ENCODE measurements around the gene USP34. TPM values are rescaled to one million over a fixed set of nuclear protein-coding genes. Genes with fewer than 3 reads are reported as not detected.

USP34 gene
- total and polyA plus RNA-seq, 2 of the 4 experiments (the other 2 are of a cell fraction): 34.7 to 128 TPM

GRCh38 chr2:61493523-61493942 is 22.6 kb upstream of the USP34 start:
- Histone ChIP-seq H4K91ac (ENCODE audit: insufficient read depth, low read depth, low read length) (no peak overlapping the region), H2BK5ac (ENCODE audit: low read depth, low read length, poor library complexity, severe bottlenecking) (peak overlapping the region; percentile 3), H3K9ac (ENCODE audit: low read depth, low read length) (no peak overlapping the region), H4K5ac (ENCODE audit: low read depth, low read length) (no peak overlapping the region), H2AFZ (replicated peaks; ENCODE audit: low read length, poor library complexity) (no peak overlapping the region), H3K4ac (ENCODE audit: low read depth, low read length) (no peak overlapping the region), H3K27ac (ENCODE audit: insufficient read depth, low read length) (no peak overlapping the region), H4K20me1 (ENCODE audit: insufficient read depth, low read length) (peaks cover 17% of the 10 kb centered on the region), H2BK20ac (ENCODE audit: low read depth, low read length) (no peak overlapping the region), H2BK15ac (ENCODE audit: low read depth, low read length) (no peak overlapping the region), H3K56ac (ENCODE audit: extremely low read depth, insufficient read depth, low read length) (no peak overlapping the region), H4K8ac (ENCODE audit: low read depth in 2 of 2, low read length in 2 of 2) (no peak overlapping the region), H2AK5ac (ENCODE audit: low read depth, low read length) (no peak overlapping the region), H3K4me3 (ENCODE audit: insufficient read depth, low read depth, low read length) (no peak overlapping the region), H3K9me3 (ENCODE audit: control insufficient read depth, insufficient read depth, low read length) (no peaks in the 10 kb centered on the region), H2BK120ac (ENCODE audit: low read depth, low read length) (no peak overlapping the region), H3K9me1 (ENCODE audit: insufficient read depth, low read length) (no peaks in the 10 kb centered on the region), H2AK9ac (replicated peaks; ENCODE audit: low read depth, low read length, poor library complexity) (no peak overlapping the region), H3K4me1 (ENCODE audit: control insufficient read depth, insufficient read depth, low read length) (peaks cover 9% of the 10 kb centered on the region), H3K27me3 (ENCODE audit: control insufficient read depth, insufficient read depth, low read length) (no peaks in the 10 kb centered on the region), H3K36me3 (ENCODE audit: control insufficient read depth, insufficient read depth, low read length) (peaks cover 50% of the 10 kb centered on the region), H3K4me2 (ENCODE audit: low read depth, low read length) (no peak overlapping the region), H3K14ac (replicated peaks; ENCODE audit: low read depth, low read length) (no peak overlapping the region), H3K79me1 (ENCODE audit: low read depth in 1 of 2, low read length in 2 of 2) (peaks cover 16 to 59% of the 10 kb centered on the region in 2 experiments), H3K23ac (ENCODE audit: low read depth, low read length) (no peak overlapping the region), H3K18ac (ENCODE audit: low read depth, low read length) (no peak overlapping the region)
- TF ChIP-seq MAZ (IDR thresholded peaks at IDR 0.05; ENCODE audit: borderline replicate concordance, low read depth, low read length) (no peak), BHLHE40 (IDR thresholded peaks at IDR 0.05; ENCODE audit: low read depth, low read length) (no peak), SMC3 (IDR thresholded peaks at IDR 0.05; ENCODE audit: low read depth, low read length) (no peak), MAFK (IDR thresholded peaks at IDR 0.05; ENCODE audit: low read depth, low read length) (no peak), MXI1 (IDR thresholded peaks at IDR 0.05; ENCODE audit: borderline replicate concordance, low read depth, low read length) (no peak), CHD1 (IDR thresholded peaks at IDR 0.05; ENCODE audit: low read depth, low read length) (no peak), CTCF (conservative IDR thresholded peaks at IDR 0.05; ENCODE audit: low read depth, low read length) (no peak), RAD21 (IDR thresholded peaks at IDR 0.05; ENCODE audit: low read length) (no peak), POLR2A (IDR thresholded peaks at IDR 0.05; ENCODE audit: low read depth, low read length) (no peak), RFX5 (IDR thresholded peaks at IDR 0.05; ENCODE audit: low read depth, low read length) (no peak), FOS (IDR thresholded peaks at IDR 0.05; ENCODE audit: low read depth, low read length) (no peak), RCOR1 (IDR thresholded peaks at IDR 0.05; ENCODE audit: insufficient replicate concordance, low read length) (no peak), NFE2L2 (IDR thresholded peaks at IDR 0.05; ENCODE audit: low read depth, low read length) (no peak), USF2 (IDR thresholded peaks at IDR 0.05; ENCODE audit: low read depth, low read length) (no peak), CEBPB (IDR thresholded peaks at IDR 0.05; ENCODE audit: low read depth, low read length) (no peak), ELK1 (IDR thresholded peaks at IDR 0.05; ENCODE audit: borderline replicate concordance, low read depth, low read length) (no peak)
- no CpG with 5 or more reads among the region's 2 CpGs for WGBS, 2 experiments (ENCODE audit: extremely low coverage in 2 of 2, insufficient read length in 1 of 2)
- ATAC-seq (ENCODE audit: low read depth) (no peak), DNase-seq (peak; percentile 40)
- in situ Hi-C loops (cut with MboI; ENCODE audit: low sequenced_read_pairs): loop anchor here (10.0 kb wide), 1 partner anchor 371 kb away; no protein-coding TSS in a partner anchor
- BruUV-seq (replicated peaks): no TSS peak
- POLR2A ChIA-PET (ENCODE audit: unreplicated experiment): no interaction called here
- intact Hi-C loops (cut with micrococcal nuclease): no loop called here
- dilution Hi-C loops (cut with HindIII; ENCODE audit: low sequenced_read_pairs, unreplicated experiment): no loop called here
- CTCF ChIA-PET: interaction anchor here (0.9 kb wide), 1 partner anchor 36 kb away, joined by 3 read pairs; no protein-coding TSS in a partner anchor

Measured in IMR-90 (cell line).